EL (cell line): ENCODE data around the gene RNF212.

Experiments used
- DNase-seq: peaks from one replicate; pipeline ENCODE4 v3.0.0-alpha.2; 2016

The RNF212 gene

DNA sequence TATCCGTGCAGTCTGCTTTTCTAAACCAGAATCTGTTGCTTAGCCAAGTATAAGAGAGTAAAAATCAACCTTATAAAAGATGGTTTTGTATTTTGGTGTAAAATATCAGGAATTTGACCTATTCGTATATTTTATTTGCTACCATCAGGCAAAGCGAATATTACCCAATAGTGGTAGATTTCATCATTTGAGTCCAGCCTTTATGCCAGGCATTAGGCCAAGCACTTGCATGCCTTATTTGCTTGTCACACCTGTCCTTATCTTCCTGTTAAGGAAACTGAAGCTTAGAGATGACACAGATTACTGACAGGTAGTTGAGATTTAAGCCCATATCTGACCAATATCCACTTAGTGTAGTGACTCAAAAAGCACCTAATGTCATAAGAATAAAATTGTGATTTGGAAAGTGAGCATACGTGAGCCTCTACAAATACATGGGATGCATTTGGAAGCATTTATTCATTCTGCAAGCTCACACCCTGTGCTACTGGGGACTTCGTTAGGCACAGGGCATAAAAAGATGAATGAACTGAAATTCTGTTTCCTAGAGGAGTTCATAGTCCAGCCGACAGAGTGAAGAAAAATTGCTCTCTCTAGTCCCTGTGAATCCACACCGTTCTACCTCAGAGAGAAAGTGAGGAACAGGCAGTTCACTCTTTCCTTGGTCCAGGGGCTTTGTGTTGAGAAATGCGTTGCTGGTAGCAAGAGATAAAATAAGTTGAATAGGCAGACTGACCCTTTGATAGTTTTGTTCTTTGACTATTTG lies 2.3 kb upstream of the RNF212 start:
- no peak for DNase-seq

DNA sequence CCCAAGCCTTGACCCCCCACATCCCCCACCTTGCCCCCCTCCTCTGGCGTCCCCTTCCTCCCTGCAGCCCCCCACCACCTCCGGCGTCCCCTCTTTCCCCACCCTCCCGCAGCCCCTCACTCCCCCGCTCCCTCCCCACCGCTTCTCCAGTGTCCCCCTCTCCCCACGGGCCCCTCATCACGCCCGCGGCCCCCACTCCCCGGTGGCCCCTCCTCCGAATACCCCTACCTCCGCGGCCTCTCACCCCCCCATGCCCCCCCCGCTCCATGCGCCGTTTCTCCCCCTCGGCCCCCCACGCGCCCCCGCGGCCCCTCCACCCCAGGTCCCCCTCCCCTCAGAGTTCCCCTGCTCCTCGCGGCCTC lies 562 bp downstream of the RNF212 start:
- DNase-seq, result no peak

DNA sequence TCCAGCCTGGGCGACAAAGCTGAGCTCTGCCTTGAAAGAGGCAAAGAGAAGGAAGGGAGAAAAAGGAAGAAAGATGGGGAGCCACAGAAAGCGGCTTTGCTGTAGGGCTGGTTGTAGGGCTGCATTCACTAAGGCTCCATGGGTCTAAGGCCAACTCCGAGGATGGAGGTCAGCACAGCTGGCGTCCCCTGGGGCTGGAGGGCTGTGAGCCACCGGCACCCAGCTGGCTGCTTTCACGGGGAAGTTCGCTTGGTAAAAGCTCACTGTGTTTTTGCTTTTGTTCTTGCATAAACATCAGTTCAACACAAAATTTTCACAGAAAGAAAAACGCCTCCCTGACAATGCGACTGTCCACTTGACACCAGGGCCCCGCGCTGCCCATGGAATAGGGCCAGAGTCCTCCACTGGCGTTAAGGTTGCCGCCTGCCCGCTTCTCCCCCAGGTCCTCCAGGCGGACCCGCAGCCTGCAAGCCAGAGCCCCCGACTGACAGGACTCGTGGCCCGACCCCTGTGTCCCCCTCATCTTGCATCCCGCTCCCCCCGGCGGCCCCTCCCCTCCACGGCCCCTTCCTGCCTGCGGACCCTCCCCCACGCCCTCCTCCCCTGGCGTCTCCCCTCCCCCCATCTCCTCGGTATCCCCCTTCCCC lies 1.1 kb downstream of the RNF212 start:
- DNase-seq, result no peak

DNA sequence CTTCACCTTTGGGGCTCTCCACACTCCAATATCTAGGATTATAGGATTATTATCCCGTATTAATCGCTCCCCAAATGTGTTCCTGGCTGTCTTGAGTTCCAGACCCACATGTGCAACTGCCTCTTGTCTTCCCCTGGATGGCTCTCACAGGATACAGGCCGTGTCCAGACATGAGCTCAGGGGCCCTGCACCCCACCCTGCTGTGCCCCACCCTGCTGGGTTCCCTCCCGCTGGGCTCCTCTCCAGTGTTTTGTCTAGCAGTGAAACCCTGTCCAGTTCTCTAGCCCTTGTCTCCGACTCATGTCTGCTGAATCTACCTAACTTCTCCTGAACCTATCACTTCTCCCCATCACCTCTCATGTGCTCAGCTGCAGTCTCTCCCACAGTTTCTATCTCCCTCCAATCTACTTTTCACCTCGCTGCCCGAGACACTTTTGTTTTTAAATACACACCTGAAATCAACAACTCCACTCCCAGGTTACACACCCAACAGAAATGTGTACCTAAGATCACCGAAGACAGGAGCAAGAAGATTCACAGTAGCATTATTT lies 2.0 kb downstream of the RNF212 start:
- DNase-seq, result no peak

GRCh38 chr4:1109898-1110506 lies 3.4 kb downstream of the RNF212 start:
- no peak for DNase-seq

- DNase-seq, result no peak
Measured at GRCh38 chr4:1109333-1109732, 4.0 kb downstream of the RNF212 start.

DNA sequence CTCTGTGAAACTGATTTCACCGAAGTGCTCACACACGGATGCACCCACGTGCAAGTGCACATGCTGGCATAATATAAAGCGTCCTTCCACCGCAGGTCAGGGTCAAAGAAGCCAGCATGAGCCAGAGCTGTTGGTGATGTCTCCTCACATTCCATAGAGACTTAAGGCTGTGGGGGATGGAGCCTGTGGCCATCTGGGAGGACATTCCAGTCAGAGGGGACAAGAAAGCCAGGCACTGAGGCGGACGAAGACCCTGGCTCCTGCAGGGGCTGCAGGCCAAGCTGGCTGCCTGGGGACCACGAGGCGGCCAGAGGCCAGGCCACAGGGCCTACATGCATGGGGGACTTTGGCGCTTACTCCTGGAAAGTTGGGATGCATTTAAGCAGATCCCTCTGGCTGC lies 7.7 kb downstream of the RNF212 start:
- no peak for DNase-seq

GRCh38 chr4:1105067-1105466 lies 8.3 kb downstream of the RNF212 start:
- DNase-seq, result no peak

- DNase-seq, result no peak
Measured at GRCh38 chr4:1104647-1105046, 8.7 kb downstream of the RNF212 start.

DNA sequence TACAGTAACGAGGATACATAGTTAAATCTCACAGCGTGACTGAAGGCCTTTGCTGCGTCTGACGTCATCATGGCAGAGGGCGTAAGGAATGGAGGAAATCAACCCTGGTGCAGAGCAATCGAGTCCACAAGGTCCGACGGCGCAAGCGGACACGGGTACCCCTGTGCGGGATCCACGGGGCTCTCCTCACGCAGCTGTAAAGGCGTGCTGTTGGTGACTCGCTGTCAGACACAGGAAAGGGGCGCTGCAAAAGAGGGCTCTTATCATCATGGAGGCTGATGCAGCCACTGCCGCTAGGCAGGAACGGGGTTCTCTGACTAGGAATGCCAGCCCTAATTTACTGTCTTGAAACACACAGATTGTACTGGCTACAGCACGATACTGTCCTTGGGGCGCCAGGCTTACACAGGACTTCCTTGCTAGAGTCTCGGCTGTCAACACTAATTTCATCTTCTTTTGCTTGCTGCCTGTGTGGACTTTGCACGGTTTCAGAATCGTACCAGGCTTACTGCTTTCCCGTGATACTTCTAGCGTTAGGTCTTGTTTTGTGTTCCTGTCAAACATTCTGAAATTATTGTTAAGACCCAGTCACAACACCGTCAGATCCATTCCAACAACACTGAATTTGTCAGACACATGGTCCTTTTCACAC lies 13.6 kb downstream of the RNF212 start:
- DNase-seq, result no peak

DNA sequence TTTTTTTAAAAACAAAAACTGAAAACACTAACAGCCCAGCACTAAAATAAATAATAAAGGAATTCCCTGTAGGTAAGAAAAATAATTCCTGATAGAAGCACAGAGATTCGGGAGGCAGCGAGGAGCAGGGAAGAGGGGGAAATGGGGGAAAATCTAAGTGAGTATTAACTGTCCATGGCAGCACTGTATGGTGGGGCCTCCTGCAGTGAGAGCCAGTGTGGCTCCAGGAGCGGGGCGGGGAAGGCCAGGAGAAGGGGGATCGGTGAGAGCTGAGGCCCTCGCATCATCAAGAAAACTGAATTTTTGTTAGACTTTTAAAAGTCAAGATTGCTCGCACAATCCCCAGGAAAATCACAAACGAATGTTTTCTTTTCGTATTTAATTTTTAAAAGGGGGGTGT lies 14.1 kb downstream of the RNF212 start:
- no peak for DNase-seq

GRCh38 chr4:1098311-1098925 lies 14.9 kb downstream of the RNF212 start:
- no peak for DNase-seq

DNA sequence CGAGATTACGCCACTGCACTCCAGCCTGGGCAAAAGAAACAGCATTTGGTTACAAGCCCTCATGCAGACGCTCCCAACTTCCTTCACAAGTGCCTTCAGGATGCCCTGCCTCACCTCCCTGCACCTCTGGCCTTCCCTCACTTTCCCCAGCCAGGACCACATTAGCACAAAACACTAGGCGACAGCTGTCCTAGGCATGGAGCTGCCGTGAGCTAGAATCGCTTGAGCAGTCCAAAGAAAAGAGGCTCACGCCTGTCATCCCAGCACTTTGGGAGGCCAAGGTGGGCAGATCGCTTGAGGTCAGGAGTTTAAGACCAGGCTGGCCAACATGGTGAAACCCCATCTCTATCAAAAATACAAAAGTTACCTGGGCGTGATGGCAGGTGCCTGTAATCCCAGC lies 15.8 kb downstream of the RNF212 start:
- DNase-seq, result no peak

- DNase-seq, result no peak
Measured at GRCh38 chr4:1096841-1097240, 16.5 kb downstream of the RNF212 start.

- DNase-seq, result no peak
Measured at GRCh38 chr4:1094336-1094690, 19.1 kb downstream of the RNF212 start.

DNA sequence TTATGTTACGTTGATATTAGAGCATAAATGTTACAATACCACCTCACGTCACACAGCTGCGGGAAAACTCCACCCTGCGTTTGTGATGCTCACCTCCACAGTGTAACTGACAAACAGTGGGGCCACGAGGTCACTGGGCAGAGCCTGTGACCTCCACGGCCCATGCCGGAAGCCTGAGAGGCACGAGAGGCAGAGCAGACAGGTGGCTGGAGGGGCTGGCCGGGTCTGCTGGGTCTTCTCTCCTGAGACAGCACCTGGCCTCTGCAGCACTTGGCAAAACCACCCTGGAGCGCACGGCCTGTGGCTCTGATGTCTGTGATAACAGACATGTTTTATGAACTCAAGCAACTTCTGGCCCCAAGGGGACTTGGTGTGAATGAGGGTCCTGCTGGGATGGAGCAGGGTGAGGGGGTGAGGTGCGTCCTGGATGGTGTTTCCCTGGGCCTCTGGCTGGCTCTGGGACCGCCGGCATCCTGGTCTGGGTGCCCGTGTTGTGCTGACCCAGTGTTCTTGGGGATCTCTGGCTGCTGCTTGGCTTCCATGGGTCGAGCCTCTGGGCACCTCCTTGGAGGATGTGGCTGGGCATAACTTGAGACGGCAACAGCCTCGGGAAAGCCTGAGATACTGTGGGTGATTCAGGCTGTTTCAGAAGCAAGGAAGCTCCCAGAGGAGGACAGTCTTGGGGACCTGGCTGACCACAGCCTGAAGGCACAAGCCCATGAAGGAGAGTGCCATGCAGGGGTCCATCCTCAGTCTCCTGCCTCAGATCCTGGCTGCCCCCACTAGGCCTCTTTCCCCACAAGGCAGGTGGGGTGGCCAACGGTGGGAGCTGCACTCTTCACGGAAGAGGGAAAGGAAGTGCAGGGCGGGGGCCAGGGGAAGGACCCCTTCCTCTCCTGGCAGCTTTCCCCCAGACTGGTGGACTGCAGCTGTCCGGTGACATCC lies 19.7 kb downstream of the RNF212 start:
- no peak for DNase-seq

- no peak for DNase-seq
Measured at GRCh38 chr4:1092983-1093361, 20.4 kb downstream of the RNF212 start.

DNA sequence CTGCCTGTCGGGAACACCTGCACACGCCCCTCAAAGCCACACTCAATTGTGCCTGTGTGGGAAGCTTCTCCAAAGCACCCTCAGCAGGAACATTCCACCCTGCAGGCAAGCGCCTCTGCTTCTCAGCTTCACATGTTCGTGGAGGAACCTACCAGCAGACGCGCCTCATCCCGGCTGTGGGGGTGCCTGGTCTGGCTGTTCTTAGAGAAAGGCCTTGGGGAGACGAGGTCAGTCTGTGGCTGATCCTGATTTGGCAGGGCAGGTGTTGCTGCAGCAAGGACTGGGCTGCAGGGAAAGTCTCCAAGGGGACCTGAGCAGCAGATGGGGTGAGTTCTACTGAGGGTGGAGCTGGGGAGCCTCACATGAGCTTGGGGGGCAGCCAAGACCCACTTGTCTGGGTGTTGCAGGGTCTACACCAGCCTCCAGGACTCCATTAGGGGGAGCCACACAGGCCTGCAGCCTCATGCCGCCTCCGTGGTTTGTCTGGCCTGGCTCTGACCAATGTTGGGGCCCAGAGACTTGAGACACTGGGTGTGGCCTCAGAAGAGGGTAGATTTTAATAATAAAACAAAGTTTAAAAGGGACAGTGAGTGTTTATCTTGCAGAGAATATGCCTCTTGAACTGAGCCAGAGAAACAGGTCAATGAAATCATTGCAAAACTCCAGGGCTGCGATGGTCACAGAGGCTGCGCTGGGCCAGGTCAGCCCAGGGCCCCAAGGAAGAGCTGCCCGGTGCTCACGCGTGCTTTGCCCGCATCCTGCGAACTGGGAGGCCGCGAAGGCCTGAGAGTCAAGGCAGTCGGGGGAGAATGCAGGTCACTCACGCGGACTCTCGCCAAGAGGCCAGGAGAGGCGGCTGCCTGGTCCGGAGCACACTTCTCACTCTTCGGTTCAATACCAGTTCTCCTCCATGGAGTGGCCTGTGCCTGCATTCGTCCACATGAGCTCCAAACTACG lies 21.1 kb downstream of the RNF212 start:
- no peak for DNase-seq

DNA sequence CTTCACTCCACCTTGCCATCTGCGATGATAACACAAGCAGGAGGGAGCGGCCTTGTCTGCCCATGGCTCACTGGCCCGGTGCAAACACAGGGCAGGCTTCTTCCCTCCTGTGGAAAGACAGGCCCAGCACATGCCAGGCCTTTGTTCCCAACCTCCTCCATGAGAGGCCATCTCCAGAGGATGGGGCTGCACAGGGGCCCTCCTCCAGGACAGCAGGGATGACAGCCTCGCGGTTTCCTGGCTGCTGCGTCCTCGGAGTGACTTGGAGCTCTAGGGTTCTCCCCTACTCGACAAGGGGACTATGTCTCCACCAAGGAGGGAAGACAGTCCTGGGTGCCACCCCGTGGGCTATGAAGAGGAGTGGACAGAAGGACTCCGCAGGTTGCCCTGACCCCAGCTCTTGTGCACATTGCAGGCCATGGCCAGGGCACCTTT lies 21.8 kb downstream of the RNF212 start:
- DNase-seq, result no peak
